Left ventricle myocardium inferior (tissue), 1 donor: ENCODE data around the gene ANTKMT. TPM values are rescaled to one million over a fixed set of nuclear protein-coding genes. Genes with fewer than 3 reads are reported as not detected.

Experiments
- DNase-seq: peaks from one replicate; pipeline ENCODE4 v3.0.0-alpha.2; 2020
- H3K27ac ChIP-seq: fragments of 200-600 bp; replicated peaks from 2 replicates; pipeline ENCODE4 v1.8.0; 2021
- H3K27me3 ChIP-seq: fragments of 200-600 bp; 2 replicates; pipeline ENCODE4 v1.8.0; 2021; ENCODE audit warnings: low read depth
- H3K36me3 ChIP-seq: fragments of 200-600 bp; 2 replicates; pipeline ENCODE4 v1.8.0; 2021
- H3K4me1 ChIP-seq: fragments of 200-600 bp; 2 replicates; pipeline ENCODE4 v1.8.0; 2021
- H3K4me3 ChIP-seq: fragments of 200-600 bp; 2 replicates; pipeline ENCODE4 v1.8.0; 2021; ENCODE audit warnings: mild to moderate bottlenecking, moderate library complexity
- H3K9me3 ChIP-seq: fragments of 200-600 bp; replicated peaks from 2 replicates; pipeline ENCODE4 v1.8.0; 2021
- CTCF ChIP-seq: fragments of 200-600 bp; IDR thresholded peaks from 2 replicates; pipeline ENCODE4 v1.8.0; 2021; ENCODE audit warnings: antibody characterized with exemption, mild to moderate bottlenecking, borderline replicate concordance
- intact Hi-C: fragments of 100-400 bp; cut with micrococcal nuclease; formaldehyde crosslinking; loops from one replicate; pipeline ENCODE4 v1.11.0; 2022
- total RNA-seq: library from RNA; stranded (reverse); fragmentation: NEBNext Ultra II Directional; extraction: Animal tissue kit (Norgen Biotek cat#: 25700); gene quantifications from one replicate; pipeline ENCODE4 v1.2.1, GENCODE V29; 2021
- donor health status: DM: no; HTN: yes; CAD: no; lungs with severe emphysema.

The ANTKMT gene
- total RNA-seq, 1 donor from 2014 or later = 30.7 TPM

GRCh38 chr16:733382-734207 lies 12.6 kb downstream of the ANTKMT start:
- Histone ChIP-seq H3K4me1 (peaks cover 3% of the 10 kb centered on the region), H3K9me3 (no peaks in the 10 kb centered on the region), H3K36me3 (peaks cover 71% of the 10 kb centered on the region), H3K4me3 (no peak overlapping the region), H3K27ac (no peak overlapping the region), H3K27me3 (peaks cover under 1% of the 10 kb centered on the region)
- intact Hi-C loops = no loop called here
- DNase-seq = no peak
- peak; percentile 42 for TF ChIP-seq CTCF

GRCh38 chr16:734208-734980 lies 13.4 kb downstream of the ANTKMT start:
- H3K27me3 ChIP-seq = no peaks in the 10 kb centered on the region
- no peaks in the 10 kb centered on the region for H3K9me3 ChIP-seq
- no peak overlapping the region for H3K27ac ChIP-seq
- H3K4me1 ChIP-seq = peaks cover 2% of the 10 kb centered on the region
- H3K36me3 ChIP-seq = peaks cover 75% of the 10 kb centered on the region
- no peak for TF ChIP-seq CTCF
- intact Hi-C loops = no loop called here
- no peak for DNase-seq
- H3K4me3 ChIP-seq = no peak overlapping the region

- Histone ChIP-seq H3K36me3 (peaks cover 76% of the 10 kb centered on the region), H3K4me1 (peaks cover 10% of the 10 kb centered on the region), H3K27ac (no peak overlapping the region), H3K4me3 (no peak overlapping the region), H3K9me3 (no peaks in the 10 kb centered on the region), H3K27me3 (no peaks in the 10 kb centered on the region)
- no peak for TF ChIP-seq CTCF
- intact Hi-C loops = no loop called here
- DNase-seq = no peak
Observed at GRCh38 chr16:734981-735881, 14.3 kb downstream of the ANTKMT start.

GRCh38 chr16:735982-736453 lies 15.1 kb downstream of the ANTKMT start:
- Histone ChIP-seq H3K27ac (no peak overlapping the region), H3K9me3 (no peaks in the 10 kb centered on the region), H3K4me3 (no peak overlapping the region), H3K27me3 (no peaks in the 10 kb centered on the region), H3K36me3 (peaks cover 72% of the 10 kb centered on the region), H3K4me1 (peaks cover 17% of the 10 kb centered on the region)
- no peak for DNase-seq
- TF ChIP-seq CTCF = no peak
- intact Hi-C loops = no loop called here

DNA sequence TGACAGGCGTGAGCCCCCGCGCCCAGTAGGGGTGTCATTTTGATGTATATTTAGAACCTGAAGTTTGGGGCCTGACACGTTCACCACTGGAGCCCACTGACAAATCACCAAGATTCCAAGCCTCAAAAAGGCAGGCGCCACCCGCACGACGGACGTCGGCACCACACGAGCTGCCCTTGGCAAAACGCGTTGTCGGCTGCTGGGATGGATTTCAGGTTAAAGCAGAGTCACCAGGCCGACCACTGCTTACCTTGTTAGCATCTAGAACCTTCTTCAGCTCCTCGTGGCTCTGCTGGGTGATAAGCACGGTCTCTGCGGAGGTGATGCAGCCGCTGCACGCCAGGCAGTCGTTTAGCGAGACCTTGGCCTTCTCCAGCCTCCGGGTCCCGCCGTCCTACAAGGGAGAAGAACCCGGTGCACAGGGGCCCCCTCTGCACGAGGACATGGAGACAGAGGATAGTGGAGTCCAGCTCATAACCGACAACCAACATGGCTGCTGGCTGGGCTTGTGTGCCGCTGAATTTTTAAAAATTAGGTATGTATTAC lies 16.1 kb downstream of the ANTKMT start:
- intact Hi-C loops = no loop called here
- Histone ChIP-seq H3K9me3 (no peaks in the 10 kb centered on the region), H3K4me3 (no peak overlapping the region), H3K27ac (no peak overlapping the region), H3K4me1 (peaks cover 21% of the 10 kb centered on the region), H3K27me3 (peaks cover 3% of the 10 kb centered on the region), H3K36me3 (peaks cover 68% of the 10 kb centered on the region)
- TF ChIP-seq CTCF = no peak
- no peak for DNase-seq
